H54 (cell line): ENCODE results near the gene FAM222A.
"Not testable (repeated sequence)": the region's sequence is repeated elsewhere in the genome, so short reads cannot be mapped to it uniquely, and the experiment has no call there.

Experiments used
- DNase-seq: peaks from one replicate; pipeline ENCODE4 v3.0.0; 2011; ENCODE audit warnings: low spot score, mixed read lengths; ENCODE audit not compliant: insufficient read length
- FAIRE-seq: peaks from 3 replicates; lab custom pipeline; 2011; peaks lifted over from hg19 to GRCh38; lab: Jason Lieb, UNC
- POLR2A ChIP-seq: IDR thresholded peaks from 2 replicates; pipeline ENCODE4 v1.6.1; 2011; ENCODE audit warnings: low read depth, mild to moderate bottlenecking, low read length

Gene FAM222A

DNA sequence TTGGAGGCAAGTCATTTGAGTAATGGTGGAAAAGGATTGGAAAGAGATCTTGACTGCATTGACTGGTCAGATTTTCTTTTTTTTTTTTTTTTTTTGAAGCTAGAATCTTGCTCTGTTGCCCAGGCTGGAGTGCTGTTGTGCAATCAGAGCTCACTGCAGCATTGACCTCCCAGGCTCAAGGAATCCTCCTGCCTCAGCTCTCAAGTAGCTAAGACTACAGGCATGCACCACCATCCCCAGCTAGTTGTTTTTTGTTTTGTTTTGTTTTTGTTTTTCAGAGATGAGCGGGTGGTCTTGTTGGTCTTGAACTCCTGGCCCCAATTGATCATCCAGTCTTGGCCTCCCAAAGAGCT lies 30.9 kb upstream of the FAM222A start:
- no peak for TF ChIP-seq POLR2A
- DNase-seq (no peak), FAIRE-seq (no peak)

DNA sequence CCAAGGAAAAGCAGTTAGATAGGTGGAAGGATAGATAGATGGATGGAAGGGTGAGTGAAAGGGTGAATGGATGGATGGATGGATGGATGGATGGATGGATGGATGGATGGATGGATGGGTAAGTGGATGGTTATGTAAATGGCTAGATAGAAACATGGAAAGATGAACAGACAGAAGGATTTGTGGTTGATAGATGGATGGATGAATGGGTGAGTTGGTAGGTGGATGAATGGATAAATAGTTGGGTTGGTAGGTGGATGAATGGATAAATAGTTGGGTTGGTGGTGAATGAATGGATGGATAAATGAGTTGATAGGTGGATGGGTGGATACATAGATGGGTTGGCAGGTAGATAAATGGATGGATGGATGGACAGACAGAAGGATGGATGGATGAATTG lies 30.3 kb upstream of the FAM222A start:
- no peak for FAIRE-seq
- TF ChIP-seq POLR2A: no peak
- no peak for DNase-seq

DNA sequence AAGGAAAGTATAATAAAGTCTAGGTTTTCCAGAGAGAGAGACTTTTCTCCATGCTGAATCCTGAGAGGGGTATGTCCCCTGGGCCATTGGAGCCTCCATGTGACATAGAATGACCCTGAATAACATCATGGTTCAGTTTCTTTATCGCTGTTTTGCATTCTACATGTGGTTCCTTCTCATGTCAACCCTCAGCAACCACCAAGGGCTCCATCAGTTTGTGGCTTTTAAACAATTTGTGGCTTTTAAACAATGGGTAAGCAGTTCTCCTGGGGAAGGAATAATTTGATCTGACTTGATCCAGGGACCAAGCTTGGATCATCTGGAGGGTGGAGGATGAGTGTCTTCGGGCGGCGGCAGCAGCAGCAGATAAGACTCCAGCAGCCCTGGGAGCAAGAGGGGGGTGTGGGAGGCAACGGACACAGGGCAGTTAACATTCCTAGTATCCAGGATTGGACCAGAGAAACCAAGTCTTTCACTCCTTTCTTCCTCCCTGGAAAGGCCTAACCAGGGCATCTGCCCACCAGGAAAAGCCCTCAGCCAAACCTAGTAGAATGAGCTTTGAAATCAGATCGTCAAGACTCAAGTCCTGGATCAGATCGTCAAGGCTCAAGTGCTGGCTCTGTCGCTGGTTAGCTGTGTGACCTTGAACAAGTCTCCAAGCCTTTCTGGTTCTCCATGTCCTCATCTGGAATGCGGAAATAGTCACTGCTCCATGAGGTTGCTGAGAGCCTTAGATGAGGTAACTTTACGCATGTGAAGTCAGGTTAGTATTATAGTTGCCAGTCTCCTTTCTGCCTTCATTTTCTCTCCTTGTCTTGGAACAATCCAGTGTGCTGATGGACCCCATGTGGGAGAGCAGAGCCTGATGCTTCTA lies 27.8 kb upstream of the FAM222A start:
- DNase-seq (no peak), FAIRE-seq (no peak)
- TF ChIP-seq POLR2A: no peak

- DNase-seq: no peak
- no peak for FAIRE-seq
- no peak for TF ChIP-seq POLR2A
Measured at GRCh38 chr12:109686523-109686922, 27.1 kb upstream of the FAM222A start.

DNA sequence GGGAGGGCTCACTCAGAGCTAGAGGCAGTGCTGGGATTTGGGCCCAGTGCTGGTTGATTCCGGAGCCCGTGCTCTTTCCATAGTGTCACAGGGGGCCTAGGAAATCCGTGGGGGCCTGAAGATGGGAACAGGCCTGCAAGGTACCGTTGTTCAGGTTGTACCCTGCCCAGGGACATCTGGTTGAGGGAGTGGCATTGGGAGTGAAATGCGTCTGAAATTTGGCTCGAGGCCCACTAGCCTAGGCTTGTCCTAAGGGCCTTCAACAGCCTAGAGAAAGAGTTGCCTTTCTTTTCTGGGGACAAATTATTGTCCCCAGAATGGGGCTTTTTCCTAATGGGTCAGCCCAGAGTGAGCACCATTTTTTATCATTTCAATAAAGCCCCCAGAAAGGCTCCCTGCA lies 26.4 kb upstream of the FAM222A start:
- TF ChIP-seq POLR2A: no peak
- no peak for DNase-seq
- no peak for FAIRE-seq

GRCh38 chr12:109689426-109689825 lies 24.2 kb upstream of the FAM222A start:
- FAIRE-seq: no peak
- DNase-seq: no peak
- no peak for TF ChIP-seq POLR2A

- no peak for TF ChIP-seq POLR2A
- DNase-seq (no peak), FAIRE-seq (no peak)
Measured at GRCh38 chr12:109693160-109693559, 20.5 kb upstream of the FAM222A start.

GRCh38 chr12:109693653-109694600 lies 19.7 kb upstream of the FAM222A start:
- DNase-seq: no peak
- TF ChIP-seq POLR2A: no peak
- FAIRE-seq: no peak

DNA sequence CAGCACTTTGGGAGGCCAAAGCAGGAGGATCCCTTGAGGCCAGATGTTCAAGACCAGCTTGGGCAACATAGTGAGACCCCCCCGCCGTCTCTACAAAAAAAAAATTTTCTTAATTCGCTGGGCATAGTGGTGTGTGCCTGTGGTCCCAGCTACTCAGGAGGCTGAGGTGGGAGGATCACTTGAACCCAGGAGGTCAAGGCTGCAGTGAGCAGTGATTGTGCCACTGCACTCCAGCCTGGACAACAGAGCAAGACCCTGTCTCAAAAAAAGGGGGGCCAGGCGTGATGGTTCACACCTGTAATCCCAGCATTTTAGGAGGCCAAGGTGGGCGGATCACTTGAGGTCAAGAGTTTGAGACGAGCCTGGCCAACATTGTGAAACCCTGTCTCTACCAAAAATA lies 19.0 kb upstream of the FAM222A start:
- not testable (repeated sequence) for DNase-seq, FAIRE-seq

GRCh38 chr12:109695416-109695815 lies 18.2 kb upstream of the FAM222A start:
- TF ChIP-seq POLR2A: no peak
- FAIRE-seq: no peak

GRCh38 chr12:109695961-109696461 lies 17.6 kb upstream of the FAM222A start:
- FAIRE-seq (no peak), DNase-seq (no peak)
- TF ChIP-seq POLR2A: no peak

More at GRCh38 chr12:109695416-109695815, 18.2 kb upstream of the FAM222A start:
- no peak for DNase-seq

GRCh38 chr12:109696485-109697269 lies 16.9 kb upstream of the FAM222A start:
- no peak for TF ChIP-seq POLR2A
- FAIRE-seq (no peak), DNase-seq (no peak)

DNA sequence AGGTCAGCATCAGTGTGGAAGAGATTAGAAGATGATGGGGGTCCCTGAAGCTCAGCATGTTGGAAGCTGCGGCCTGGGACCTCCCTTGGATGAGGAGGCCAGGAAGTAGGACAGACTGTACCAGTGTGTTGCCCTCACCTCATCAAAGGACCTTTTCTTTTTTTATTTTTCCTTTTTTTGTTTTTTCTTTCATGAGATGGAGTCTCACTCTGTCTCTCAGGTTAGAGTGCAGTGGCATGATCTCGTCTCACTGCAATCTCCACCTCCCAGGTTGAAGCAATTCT lies 16.4 kb upstream of the FAM222A start:
- TF ChIP-seq POLR2A: no peak
- FAIRE-seq: no peak
- DNase-seq: no peak
